GM12878 (cell line): ENCODE results near the gene NECTIN1. TPM values are rescaled to one million over a fixed set of nuclear protein-coding genes. Genes with fewer than 3 reads are reported as not detected.

ENCODE experiments used
- IRF4 ChIP-seq: IDR thresholded peaks from 2 replicates; pipeline ENCODE4 v1.6.1; 2011; ENCODE audit warnings: low read depth, low read length
- polyA plus RNA-seq, 11 experiments: library from polyadenylated mRNA; depleted of rRNA in 4 of 11; unstranded in 6 of 11; stranded (reverse) in 5 of 11; fragments of >200 nt; fragmentation: Nextera tagmentation in 4 of 11; fragmentation: Illumina TruSeq in 1 of 11; extraction: Ambion mirVana in 4 of 11; extraction: Trizol in 1 of 11; gene quantifications; 1 replicate in 1 of 11; 2 replicates in 10 of 11; pipeline versions ENCODE4 v1.2.1 to v1.2.3, GENCODE V29; 2011 to 2016; ENCODE audit warnings: inconsistent platforms in 2 of 11, missing spikeins in 2 of 11, low read depth in 1 of 11
- total RNA-seq, 4 experiments: library from RNA; depleted of rRNA in 3 of 4; stranded (reverse); fragments of >200 nt in 3 of 4; fragmentation: Illumina TruSeq in 1 of 4; extraction: Trizol in 1 of 4; gene quantifications; 2 replicates each; pipeline versions ENCODE4 v1.2.1 to v1.2.3, GENCODE V29; 2013 to 2021
- TF ChIP-seq, protein P1 (sequence below): fragments of 450-650 bp; formaldehyde crosslinking; IDR thresholded peaks from 2 replicates; pipeline ENCODE4 v1.4.0; 2020; ENCODE audit warnings: mild to moderate bottlenecking, moderate library complexity
- TF ChIP-seq, protein P2 (sequence below): fragments of 150-350 bp; IDR thresholded peaks from 2 replicates; pipeline ENCODE4 v1.6.1; 2016; ENCODE audit warnings: low read depth, low read length

The NECTIN1 gene
- total and polyA plus RNA-seq, 10 of the 15 experiments (the other 5 are each of a cell fraction or from before 2014, with no cell fraction given) = 0.97 to 9.2 (median 2.3) TPM

DNA sequence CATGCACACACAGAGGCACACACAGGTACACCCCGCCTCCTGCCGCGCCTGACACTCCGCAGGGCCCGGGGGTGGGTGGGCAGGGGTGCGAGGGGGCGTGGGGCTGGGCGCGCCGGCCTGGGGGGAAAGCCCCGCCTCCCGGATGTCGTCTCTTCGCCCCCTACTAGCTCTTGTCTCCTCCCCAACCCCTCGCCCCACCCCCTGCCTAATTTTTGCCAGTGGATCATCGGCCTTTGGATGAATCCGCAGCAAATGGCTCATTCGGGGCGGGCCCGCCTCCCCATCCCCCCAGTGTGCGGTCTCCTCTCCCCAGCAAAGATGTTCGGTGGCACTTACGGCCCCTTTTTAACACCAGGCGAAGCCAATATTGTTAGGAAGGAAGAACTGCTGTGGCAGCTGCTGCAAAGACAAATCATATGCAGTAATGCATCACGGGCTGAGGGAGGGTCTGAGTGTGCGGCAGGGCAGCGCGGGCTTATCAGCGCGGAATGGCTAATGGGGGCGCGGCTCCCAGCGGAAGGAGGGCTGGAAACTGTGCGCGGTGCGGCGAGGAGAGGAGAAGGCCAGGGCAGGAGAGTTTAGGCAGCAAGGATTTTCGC, 13.4 kb upstream of the NECTIN1 start (continued):
- TF ChIP-seq, protein P1, sequence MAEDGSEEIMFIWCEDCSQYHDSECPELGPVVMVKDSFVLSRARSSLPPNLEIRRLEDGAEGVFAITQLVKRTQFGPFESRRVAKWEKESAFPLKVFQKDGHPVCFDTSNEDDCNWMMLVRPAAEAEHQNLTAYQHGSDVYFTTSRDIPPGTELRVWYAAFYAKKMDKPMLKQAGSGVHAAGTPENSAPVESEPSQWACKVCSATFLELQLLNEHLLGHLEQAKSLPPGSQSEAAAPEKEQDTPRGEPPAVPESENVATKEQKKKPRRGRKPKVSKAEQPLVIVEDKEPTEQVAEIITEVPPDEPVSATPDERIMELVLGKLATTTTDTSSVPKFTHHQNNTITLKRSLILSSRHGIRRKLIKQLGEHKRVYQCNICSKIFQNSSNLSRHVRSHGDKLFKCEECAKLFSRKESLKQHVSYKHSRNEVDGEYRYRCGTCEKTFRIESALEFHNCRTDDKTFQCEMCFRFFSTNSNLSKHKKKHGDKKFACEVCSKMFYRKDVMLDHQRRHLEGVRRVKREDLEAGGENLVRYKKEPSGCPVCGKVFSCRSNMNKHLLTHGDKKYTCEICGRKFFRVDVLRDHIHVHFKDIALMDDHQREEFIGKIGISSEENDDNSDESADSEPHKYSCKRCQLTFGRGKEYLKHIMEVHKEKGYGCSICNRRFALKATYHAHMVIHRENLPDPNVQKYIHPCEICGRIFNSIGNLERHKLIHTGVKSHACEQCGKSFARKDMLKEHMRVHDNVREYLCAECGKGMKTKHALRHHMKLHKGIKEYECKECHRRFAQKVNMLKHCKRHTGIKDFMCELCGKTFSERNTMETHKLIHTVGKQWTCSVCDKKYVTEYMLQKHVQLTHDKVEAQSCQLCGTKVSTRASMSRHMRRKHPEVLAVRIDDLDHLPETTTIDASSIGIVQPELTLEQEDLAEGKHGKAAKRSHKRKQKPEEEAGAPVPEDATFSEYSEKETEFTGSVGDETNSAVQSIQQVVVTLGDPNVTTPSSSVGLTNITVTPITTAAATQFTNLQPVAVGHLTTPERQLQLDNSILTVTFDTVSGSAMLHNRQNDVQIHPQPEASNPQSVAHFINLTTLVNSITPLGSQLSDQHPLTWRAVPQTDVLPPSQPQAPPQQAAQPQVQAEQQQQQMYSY = no peak
- TF ChIP-seq IRF4 = no peak
- TF ChIP-seq, protein P2, sequence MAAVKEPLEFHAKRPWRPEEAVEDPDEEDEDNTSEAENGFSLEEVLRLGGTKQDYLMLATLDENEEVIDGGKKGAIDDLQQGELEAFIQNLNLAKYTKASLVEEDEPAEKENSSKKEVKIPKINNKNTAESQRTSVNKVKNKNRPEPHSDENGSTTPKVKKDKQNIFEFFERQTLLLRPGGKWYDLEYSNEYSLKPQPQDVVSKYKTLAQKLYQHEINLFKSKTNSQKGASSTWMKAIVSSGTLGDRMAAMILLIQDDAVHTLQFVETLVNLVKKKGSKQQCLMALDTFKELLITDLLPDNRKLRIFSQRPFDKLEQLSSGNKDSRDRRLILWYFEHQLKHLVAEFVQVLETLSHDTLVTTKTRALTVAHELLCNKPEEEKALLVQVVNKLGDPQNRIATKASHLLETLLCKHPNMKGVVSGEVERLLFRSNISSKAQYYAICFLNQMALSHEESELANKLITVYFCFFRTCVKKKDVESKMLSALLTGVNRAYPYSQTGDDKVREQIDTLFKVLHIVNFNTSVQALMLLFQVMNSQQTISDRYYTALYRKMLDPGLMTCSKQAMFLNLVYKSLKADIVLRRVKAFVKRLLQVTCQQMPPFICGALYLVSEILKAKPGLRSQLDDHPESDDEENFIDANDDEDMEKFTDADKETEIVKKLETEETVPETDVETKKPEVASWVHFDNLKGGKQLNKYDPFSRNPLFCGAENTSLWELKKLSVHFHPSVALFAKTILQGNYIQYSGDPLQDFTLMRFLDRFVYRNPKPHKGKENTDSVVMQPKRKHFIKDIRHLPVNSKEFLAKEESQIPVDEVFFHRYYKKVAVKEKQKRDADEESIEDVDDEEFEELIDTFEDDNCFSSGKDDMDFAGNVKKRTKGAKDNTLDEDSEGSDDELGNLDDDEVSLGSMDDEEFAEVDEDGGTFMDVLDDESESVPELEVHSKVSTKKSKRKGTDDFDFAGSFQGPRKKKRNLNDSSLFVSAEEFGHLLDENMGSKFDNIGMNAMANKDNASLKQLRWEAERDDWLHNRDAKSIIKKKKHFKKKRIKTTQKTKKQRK = no peak
- TF ChIP-seq, all 136 proteins: peak for 0
